CD4-positive, alpha-beta T cell (primary cell): ENCODE measurements around the gene SUSD6. TPM values are rescaled to one million over a fixed set of nuclear protein-coding genes. Genes with fewer than 3 reads are reported as not detected.

Source experiments
- ATAC-seq: fragments of 200-7000 bp; cut with Tn5 transposase; one replicate; pipeline ENCODE4 v1.10.0; 2022; ENCODE audit warnings: mild to moderate bottlenecking; ENCODE audit not compliant: poor library complexity
- CTCF ChIA-PET: fragments of 350-600 bp; sonication (Branson Sonifier 250); formaldehyde crosslinking; loops from one replicate; lab custom pipeline; 2021; ENCODE audit warnings: antibody characterized with exemption, inconsistent platforms; lab: Charles Lee
- POLR2A ChIA-PET: fragments of 350-600 bp; sonication (Branson Sonifier 250); formaldehyde crosslinking; loops from one replicate; lab custom pipeline; 2021; ENCODE audit warnings: antibody characterized with exemption, inconsistent platforms; lab: Charles Lee
- DNase-seq, 14 experiments: peaks; one replicate each; pipeline ENCODE4 v3.0.0-alpha.2; 2013 to 2020; ENCODE audit warnings: mixed read lengths in 2 of 14
- H3K27ac ChIP-seq, 2 donors: one replicate each; pipeline versions ENCODE4 v1.5.1 to v1.7.0; 2013; ENCODE audit warnings: low read length in 2 of 2, low read depth in 1 of 2, mild to moderate bottlenecking in 1 of 2
- H3K27me3 ChIP-seq, 2 experiments: 1 replicate in 1 of 2; 2 replicates in 1 of 2; pipeline versions ENCODE4 v1.6.1 to v1.7.0; 2013; ENCODE audit warnings: low read length in 2 of 2, control low read depth in 1 of 2, mild to moderate bottlenecking in 1 of 2, moderate library complexity in 1 of 2; ENCODE audit not compliant: insufficient read depth in 2 of 2, control insufficient read depth in 1 of 2
- H3K36me3 ChIP-seq: one replicate; pipeline ENCODE4 v1.6.1; 2013; ENCODE audit warnings: low read length, control low read depth; ENCODE audit not compliant: insufficient read depth
- H3K4me1 ChIP-seq: one replicate; pipeline ENCODE4 v1.6.1; 2013; ENCODE audit warnings: low read length, control low read depth; ENCODE audit not compliant: insufficient read depth
- H3K4me3 ChIP-seq: one replicate; pipeline ENCODE4 v1.5.1; 2013; ENCODE audit warnings: mild to moderate bottlenecking, low read length, moderate library complexity
- H3K9me3 ChIP-seq, 2 experiments: 1 replicate in 1 of 2; 2 replicates in 1 of 2; pipeline versions ENCODE4 v1.6.1 to v1.7.0; 2013; ENCODE audit warnings: low read length in 2 of 2, mild to moderate bottlenecking in 2 of 2, control low read depth in 1 of 2, moderate library complexity in 1 of 2; ENCODE audit not compliant: control insufficient read depth in 1 of 2, insufficient read depth in 1 of 2
- H3K27ac Mint-ChIP-seq: one replicate; pipeline ENCODE4 v1.8.0; 2020; ENCODE audit warnings: mixed read lengths
- H3K27me3 Mint-ChIP-seq: one replicate; pipeline ENCODE4 v1.8.0; 2021; ENCODE audit warnings: mixed read lengths
- H3K36me3 Mint-ChIP-seq: one replicate; pipeline ENCODE4 v1.8.0; 2021; ENCODE audit warnings: low read depth, mixed read lengths
- H3K4me1 Mint-ChIP-seq: one replicate; pipeline ENCODE4 v1.8.0; 2021; ENCODE audit warnings: low read depth, mixed read lengths
- H3K4me3 Mint-ChIP-seq: one replicate; pipeline ENCODE4 v1.8.0; 2020; ENCODE audit warnings: mild to moderate bottlenecking, mixed read lengths
- H3K9me3 Mint-ChIP-seq: one replicate; pipeline ENCODE4 v1.8.0; 2020; ENCODE audit warnings: mixed read lengths
- intact Hi-C, 2 experiments: fragments of 100-400 bp; cut with DNase I in 1 of 2; cut with micrococcal nuclease in 1 of 2; formaldehyde crosslinking; loops; one replicate each; pipeline versions ENCODE4 v1.15.1 to v1.9.0; 2023 to 2025; cut with DNase I, micrococcal nuclease
- total RNA-seq, 174 experiments: library from RNA in 2 of 174; stranded (reverse) in 2 of 174; gene quantifications; one replicate each; pipeline ENCODE4 v1.2.3 and lab custom pipeline; 2021 to 2026
- TF ChIP-seq, protein P1 (sequence below): fragments of 200-600 bp; IDR thresholded peaks from one replicate; pipeline ENCODE4 v1.8.0; 2022; ENCODE audit warnings: antibody characterized with exemption, mild to moderate bottlenecking

The SUSD6 gene
- total RNA-seq, 2 experiments from 2014 or later = 93.7 to 95.1 TPM

DNA sequence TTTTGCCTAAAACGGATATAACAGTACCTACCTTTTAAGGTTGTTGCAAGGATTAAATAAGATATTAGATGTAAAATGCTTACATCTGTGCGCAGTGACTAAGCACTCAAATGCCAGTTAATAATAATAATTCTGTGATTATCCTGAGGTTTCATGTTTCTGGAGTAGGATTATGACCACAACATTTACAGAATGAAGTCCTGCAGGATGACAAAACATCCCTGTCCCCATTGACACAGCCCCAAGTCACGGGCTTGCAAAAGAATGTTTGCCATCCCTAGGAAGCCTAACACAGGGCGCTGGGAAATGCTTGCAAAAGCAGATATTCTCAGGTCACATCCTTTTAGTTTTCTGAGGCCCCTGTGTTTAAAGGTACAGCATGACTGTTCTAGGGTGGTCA, 20.1 kb downstream of the SUSD6 start:
- H3K36me3 Mint-ChIP-seq = no peaks in the 10 kb centered on the region
- ATAC-seq (no peak), DNase-seq (no peak)
- Histone ChIP-seq H3K4me1 (peaks cover 83% of the 10 kb centered on the region), H3K9me3 (no peaks in the 10 kb centered on the region), H3K27ac (no peak overlapping the region), H3K36me3 (no peaks in the 10 kb centered on the region), H3K4me3 (no peak overlapping the region), H3K27me3 (no peaks in the 10 kb centered on the region)
- H3K27me3 Mint-ChIP-seq = no peaks in the 10 kb centered on the region
- no peak overlapping the region for H3K4me3 Mint-ChIP-seq
- POLR2A ChIA-PET = no interaction called here
- peaks cover 94% of the 10 kb centered on the region for H3K4me1 Mint-ChIP-seq
- CTCF ChIA-PET = no interaction called here
- TF ChIP-seq, protein P1, sequence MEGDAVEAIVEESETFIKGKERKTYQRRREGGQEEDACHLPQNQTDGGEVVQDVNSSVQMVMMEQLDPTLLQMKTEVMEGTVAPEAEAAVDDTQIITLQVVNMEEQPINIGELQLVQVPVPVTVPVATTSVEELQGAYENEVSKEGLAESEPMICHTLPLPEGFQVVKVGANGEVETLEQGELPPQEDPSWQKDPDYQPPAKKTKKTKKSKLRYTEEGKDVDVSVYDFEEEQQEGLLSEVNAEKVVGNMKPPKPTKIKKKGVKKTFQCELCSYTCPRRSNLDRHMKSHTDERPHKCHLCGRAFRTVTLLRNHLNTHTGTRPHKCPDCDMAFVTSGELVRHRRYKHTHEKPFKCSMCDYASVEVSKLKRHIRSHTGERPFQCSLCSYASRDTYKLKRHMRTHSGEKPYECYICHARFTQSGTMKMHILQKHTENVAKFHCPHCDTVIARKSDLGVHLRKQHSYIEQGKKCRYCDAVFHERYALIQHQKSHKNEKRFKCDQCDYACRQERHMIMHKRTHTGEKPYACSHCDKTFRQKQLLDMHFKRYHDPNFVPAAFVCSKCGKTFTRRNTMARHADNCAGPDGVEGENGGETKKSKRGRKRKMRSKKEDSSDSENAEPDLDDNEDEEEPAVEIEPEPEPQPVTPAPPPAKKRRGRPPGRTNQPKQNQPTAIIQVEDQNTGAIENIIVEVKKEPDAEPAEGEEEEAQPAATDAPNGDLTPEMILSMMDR = no peak
- no peak overlapping the region for H3K27ac Mint-ChIP-seq
- intact Hi-C loops = loop anchor here in 1 of 2 experiments (10.0 kb wide), 1 partner anchor 477 kb away; the partner anchor contains the start of gene DCAF5
- H3K9me3 Mint-ChIP-seq = no peaks in the 10 kb centered on the region

DNA sequence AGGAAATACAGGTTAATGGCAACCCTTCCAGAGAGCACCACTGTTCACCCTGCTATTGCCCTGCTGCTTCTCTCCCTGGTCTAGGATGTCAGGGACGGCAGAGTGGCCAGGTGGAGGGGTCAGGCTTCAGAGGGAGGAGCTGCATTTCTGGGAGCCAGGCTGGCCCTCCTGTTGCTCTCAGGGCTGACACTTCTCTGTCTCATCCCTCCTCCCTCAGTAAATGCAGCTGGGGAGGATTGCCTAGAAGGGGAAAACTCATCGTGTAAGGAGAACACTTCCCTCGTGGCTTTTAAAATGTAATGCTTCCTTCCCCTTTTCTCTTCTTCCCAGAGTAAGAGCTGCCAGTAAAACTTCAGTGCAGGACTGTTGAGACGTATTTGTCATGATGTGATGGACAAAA, 20.8 kb downstream of the SUSD6 start:
- Mint-ChIP-seq H3K4me3 (no peak overlapping the region), H3K9me3 (no peaks in the 10 kb centered on the region), H3K4me1 (peaks cover 94% of the 10 kb centered on the region), H3K27ac (no peak overlapping the region), H3K36me3 (no peaks in the 10 kb centered on the region), H3K27me3 (no peaks in the 10 kb centered on the region)
- H3K4me3 ChIP-seq = no peak overlapping the region
- DNase-seq (no peak), ATAC-seq (no peak)
- no peak overlapping the region for H3K27ac ChIP-seq
- no peaks in the 10 kb centered on the region for H3K27me3 ChIP-seq
- intact Hi-C loops = loop anchor here in 1 of 2 experiments (10.0 kb wide), 1 partner anchor 477 kb away; the partner anchor contains the start of gene DCAF5
- H3K4me1 ChIP-seq = peaks cover 83% of the 10 kb centered on the region
- POLR2A ChIA-PET = interaction anchor here (0.8 kb wide), 1 partner anchor 17 kb away, joined by 3 read pairs; no protein-coding TSS in a partner anchor
- CTCF ChIA-PET = no interaction called here
- no peaks in the 10 kb centered on the region for H3K9me3 ChIP-seq
- TF ChIP-seq, protein P1 = no peak
- no peaks in the 10 kb centered on the region for H3K36me3 ChIP-seq

DNA sequence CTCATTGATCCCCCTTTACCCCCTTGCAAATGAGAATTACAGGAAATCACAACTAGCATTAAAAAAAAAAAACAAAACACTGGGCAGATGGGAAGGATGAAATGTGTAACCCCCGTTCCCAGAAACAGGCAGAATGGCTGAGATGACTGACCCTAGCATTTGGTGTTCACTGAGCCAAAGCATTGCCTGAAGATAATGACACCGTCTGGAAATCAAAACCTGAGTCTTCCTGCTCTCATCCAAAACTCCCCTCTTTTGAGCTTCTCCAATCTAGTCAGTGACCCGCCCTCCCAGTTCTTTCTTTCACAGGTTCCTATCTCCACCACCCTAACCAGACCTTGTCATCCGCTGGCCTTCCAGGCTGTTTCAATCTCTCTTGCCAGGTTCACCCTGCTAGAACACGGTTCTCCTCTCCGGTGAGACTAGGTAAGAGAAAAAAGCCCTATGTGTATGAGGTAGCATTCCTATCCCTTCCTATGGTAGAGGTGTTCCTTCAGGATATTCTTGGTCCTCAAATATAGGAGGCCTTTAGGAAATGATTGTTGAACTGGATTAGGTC, 21.3 kb downstream of the SUSD6 start:
- H3K9me3 ChIP-seq = no peaks in the 10 kb centered on the region
- POLR2A ChIA-PET = interaction anchor here (0.8 to 6.8 kb wide), 2 partner anchors 18 to 20 kb away, joined by 3 to 44 read pairs; partner anchors contain the start of gene SUSD6
- H3K4me3 ChIP-seq = no peak overlapping the region
- no peaks in the 10 kb centered on the region for H3K36me3 ChIP-seq
- H3K36me3 Mint-ChIP-seq = no peaks in the 10 kb centered on the region
- CTCF ChIA-PET = no interaction called here
- no peak overlapping the region for H3K27ac ChIP-seq
- TF ChIP-seq, protein P1 = no peak
- no peak for ATAC-seq
- no peak for DNase-seq
- intact Hi-C loops = loop anchor here in 1 of 2 experiments (10.0 kb wide), 1 partner anchor 478 kb away; the partner anchor contains the start of gene DCAF5
- H3K27me3 Mint-ChIP-seq = no peaks in the 10 kb centered on the region
- H3K9me3 Mint-ChIP-seq = no peaks in the 10 kb centered on the region
- no peaks in the 10 kb centered on the region for H3K27me3 ChIP-seq
- H3K4me1 ChIP-seq = peaks cover 83% of the 10 kb centered on the region
- H3K27ac Mint-ChIP-seq = peak overlapping the region; percentile 85
- no peak overlapping the region for H3K4me3 Mint-ChIP-seq
- H3K4me1 Mint-ChIP-seq = peaks cover 98% of the 10 kb centered on the region
